GM12874 (cell line): Measurements from ENCODE around the gene ROBO1.

Experiments used
- CTCF ChIP-seq: IDR thresholded peaks from 2 replicates; pipeline ENCODE4 v1.5.1; 2011; ENCODE audit warnings: low read depth, mild to moderate bottlenecking, control low read depth, low read length, moderate library complexity; ENCODE audit not compliant: insufficient read depth

Gene ROBO1

GRCh38 chr3:79497447-79498111 is 270.2 kb downstream of the ROBO1 start:
- peak; percentile 38; the same call in 1 of the 2 replicates for TF ChIP-seq CTCF

GRCh38 chr3:79491029-79491641 is 276.7 kb downstream of the ROBO1 start:
- TF ChIP-seq CTCF, result no peak

- no peak for TF ChIP-seq CTCF
These were observed 277.4 kb downstream of the ROBO1 start for GRCh38 chr3:79490165-79491028.

- no peak for TF ChIP-seq CTCF
These were observed 279.4 kb downstream of the ROBO1 start for GRCh38 chr3:79488407-79488806.

GRCh38 chr3:79480746-79481145 is 287.1 kb downstream of the ROBO1 start:
- no peak for TF ChIP-seq CTCF

- TF ChIP-seq CTCF, result no peak
These were observed 289.2 kb downstream of the ROBO1 start for GRCh38 chr3:79478620-79479019.

- TF ChIP-seq CTCF, result no peak
These were observed 290.6 kb downstream of the ROBO1 start for GRCh38 chr3:79477242-79477641.
